Peyer's patch (tissue), 4 donors: ENCODE results near the gene ERC2.

Experiments used
- CTCF ChIP-seq, 6 experiments: fragments of 450-650 bp in 4 of 6; fragments of 200-600 bp in 2 of 6; sonication (generic) in 1 of 6; IDR thresholded peaks; one replicate each; pipeline ENCODE4 v1.5.1; 2017 to 2019; ENCODE audit warnings: antibody characterized with exemption in 6 of 6, mild to moderate bottlenecking in 3 of 6, moderate library complexity in 1 of 6
- POLR2A ChIP-seq, 2 donors: fragments of 450-650 bp; IDR thresholded peaks; one replicate each; pipeline ENCODE4 v1.5.1; 2017; ENCODE audit warnings: antibody characterized with exemption in 2 of 2, mild to moderate bottlenecking in 2 of 2, moderate library complexity in 2 of 2

GRCh38 chr3:55471084-55471483 lies 997.2 kb downstream of the ERC2 start:
- TF ChIP-seq POLR2A (IDR thresholded peaks at IDR 0.05) (no peak), CTCF (IDR thresholded peaks at IDR 0.05) (no peak)
